ENCODE results near the gene RNF151. TPM values are rescaled to one million over a fixed set of nuclear protein-coding genes. Genes with fewer than 3 reads are reported as not detected.

Gene RNF151
- total and polyA plus RNA-seq, 2 of the 13 experiments (the other 11 are each of a cell fraction or from before 2014, with no cell fraction given) = not detected

- TF ChIP-seq ZBED4 (CRISPR knock-in tag; IDR thresholded peaks at IDR 0.05; ENCODE audit: borderline replicate concordance) = peak; percentile 47
- 0 out of 2 replicates have a peak, but pooled peaks have one; percentile 50 for TF ChIP-seq CCDC6 (CRISPR knock-in tag; IDR thresholded peaks at IDR 0.05)
- peak; percentile 93; the same call in 1 of the 2 replicates for TF ChIP-seq FUBP1 (CRISPR knock-in tag; IDR thresholded peaks at IDR 0.05; ENCODE audit: borderline replicate concordance)
- TF ChIP-seq EZH2 (conservative IDR thresholded peaks at IDR 0.05; ENCODE audit: low read depth, low read length) = no peak
- TF ChIP-seq TCF7 (IDR thresholded peaks at IDR 0.05; ENCODE audit: low read depth) = no peak
- TF ChIP-seq ZNF17 (CRISPR knock-in tag; IDR thresholded peaks at IDR 0.05) = no peak
- no peak for TF ChIP-seq REST (IDR thresholded peaks at IDR 0.05; ENCODE audit: borderline replicate concordance in 1 of 2, low read depth in 1 of 2, low read length in 2 of 2)
- no peak for TF ChIP-seq ZNF468 (CRISPR knock-in tag; IDR thresholded peaks at IDR 0.05)
- TF ChIP-seq RFXANK (CRISPR knock-in tag; IDR thresholded peaks at IDR 0.05) = peak; percentile 56; the same call in 1 of the 2 replicates
- TF ChIP-seq ZNF670 (CRISPR knock-in tag; IDR thresholded peaks at IDR 0.05; ENCODE audit: borderline replicate concordance) = peak; percentile 94
- TF ChIP-seq ZSCAN21 (CRISPR knock-in tag; IDR thresholded peaks at IDR 0.05; ENCODE audit: borderline replicate concordance) = peak; percentile 84
- peak; percentile 98 for TF ChIP-seq IRF2 (CRISPR knock-in tag; IDR thresholded peaks at IDR 0.05)
- 0 out of 2 replicates have a peak, but pooled peaks have one; percentile 42 for TF ChIP-seq BATF2 (CRISPR knock-in tag; IDR thresholded peaks at IDR 0.05)
- peak; percentile 66 for TF ChIP-seq DBP (CRISPR knock-in tag; IDR thresholded peaks at IDR 0.05; ENCODE audit: not compliant biosample characterization)
Measured at GRCh38 chr16:1971796-1972489, 5.3 kb downstream of the RNF151 start, which contains the start of gene TBL3 (continued).

Data from HepG2 (cell line).